GM19239 (cell line): Measurements from ENCODE around the gene RIT1.
A peak's percentile ranks its signal among the peaks of the same experiment; 100 is the strongest.

Source experiments
- DNase-seq: peaks from one replicate; pipeline ENCODE4 v3.0.0; 2011; ENCODE audit warnings: low spot score; ENCODE audit not compliant: insufficient read length
- FAIRE-seq: peaks from 2 replicates; lab custom pipeline; 2011; peaks lifted over from hg19 to GRCh38; lab: Jason Lieb, UNC

RIT1 gene

GRCh38 chr1:155859881-155860871, 51.0 kb downstream of the RIT1 start:
- FAIRE-seq (no peak), DNase-seq (peak; percentile 44)

- DNase-seq (peak; percentile 68), FAIRE-seq (peak; percentile 95)
Observed at GRCh38 chr1:155859234-155859829, 51.8 kb downstream of the RIT1 start, which contains the start of gene SYT11. SYT11 (plus strand) TSS chr1:155859567; CDS start chr1:155859762, 195 bp downstream.

- FAIRE-seq, result no peak
- no peak for DNase-seq
Observed at GRCh38 chr1:155858800-155859233, 52.3 kb downstream of the RIT1 start.

GRCh38 chr1:155856975-155857930, 53.9 kb downstream of the RIT1 start, which contains the start of gene GON4L:
GON4L (minus strand) TSS chr1:155857214; CDS start chr1:155853780, 3,434 bp downstream.
- DNase-seq, result peak; percentile 84
- FAIRE-seq, result peak; percentile 97

- FAIRE-seq, result no peak
Observed at GRCh38 chr1:155856257-155856974, 54.7 kb downstream of the RIT1 start.

GRCh38 chr1:155850345-155850744, 60.8 kb downstream of the RIT1 start:
- DNase-seq (no peak), FAIRE-seq (no peak)

More at GRCh38 chr1:155856257-155856974, 54.7 kb downstream of the RIT1 start:
- DNase-seq, result no peak

- DNase-seq (no peak), FAIRE-seq (no peak)
Observed at GRCh38 chr1:155847823-155848529, 63.2 kb downstream of the RIT1 start.
